PC-3 (cell line): ENCODE results near the gene DSN1. TPM values are rescaled to one million over a fixed set of nuclear protein-coding genes. Genes with fewer than 3 reads are reported as not detected.

Experiments used
- ATAC-seq: fragments of 200-7000 bp; cut with Tn5 transposase; 2 replicates; pipeline ENCODE4 v1.9.1; 2020; ENCODE audit warnings: mild to moderate bottlenecking, moderate library complexity
- BruUV-seq: library from RNA; stranded (reverse); fragments of 400-500 nt; replicated peaks from 2 replicates; lab custom pipeline; 2021; lab: Mats Ljungman, UMichigan
- CTCF ChIA-PET: fragments of 300-600 bp; sonication (Branson Sonifier 250); formaldehyde crosslinking; loops from one replicate; lab custom pipeline; 2022; ENCODE audit warnings: antibody characterized with exemption; lab: Charles Lee
- POLR2A ChIA-PET: fragments of 300-600 bp; sonication (Branson Sonifier 250); formaldehyde crosslinking; loops from one replicate; lab custom pipeline; 2022; ENCODE audit warnings: antibody characterized with exemption; ENCODE audit not compliant: unreplicated experiment; lab: Charles Lee
- DNase-seq: peaks from one replicate; pipeline ENCODE4 v3.0.0-alpha.2; 2015
- H2AFZ ChIP-seq: fragments of 300-600 bp; sonication (generic); 2 replicates; pipeline ENCODE4 v1.6.0; 2016; ENCODE audit warnings: antibody characterized with exemption, low read length
- H3F3A ChIP-seq: fragments of 300-600 bp; sonication (generic); one replicate; pipeline ENCODE4 v1.6.0; 2017; ENCODE audit warnings: antibody characterized with exemption, low read length, control low read depth, mild to moderate bottlenecking; ENCODE audit not compliant: unreplicated experiment
- H3K27ac ChIP-seq: fragments of 300-600 bp; sonication (generic); 2 replicates; pipeline ENCODE4 v1.5.1; 2016; ENCODE audit warnings: mild to moderate bottlenecking, low read length
- H3K27me3 ChIP-seq: fragments of 300-600 bp; sonication (generic); 2 replicates; pipeline ENCODE4 v1.6.1; 2016; ENCODE audit warnings: low read length, mixed read lengths
- H3K36me3 ChIP-seq: fragments of 300-600 bp; sonication (generic); 2 replicates; pipeline ENCODE4 v1.6.1; 2016; ENCODE audit warnings: low read depth, mixed run types, low read length, mixed read lengths
- H3K4me1 ChIP-seq: fragments of 300-600 bp; sonication (generic); 2 replicates; pipeline ENCODE4 v1.5.1; 2016; ENCODE audit warnings: low read length; ENCODE audit not compliant: insufficient read depth
- H3K4me2 ChIP-seq: fragments of 300-600 bp; sonication (generic); 2 replicates; pipeline ENCODE4 v1.6.0; 2016; ENCODE audit warnings: low read length
- H3K4me3 ChIP-seq: fragments of 300-600 bp; sonication (generic); 2 replicates; pipeline ENCODE4 v1.5.1; 2016; ENCODE audit warnings: mild to moderate bottlenecking, low read length, mixed read lengths
- H3K79me2 ChIP-seq: fragments of 300-600 bp; sonication (generic); 2 replicates; pipeline ENCODE4 v1.6.1; 2017; ENCODE audit warnings: low read length, mixed read lengths
- H3K9ac ChIP-seq: fragments of 300-600 bp; sonication (generic); 2 replicates; pipeline ENCODE4 v1.6.0; 2016; ENCODE audit warnings: mild to moderate bottlenecking, low read length
- H3K9me2 ChIP-seq: fragments of 300-600 bp; sonication (generic); replicated peaks from 2 replicates; pipeline ENCODE4 v1.6.1; 2016; ENCODE audit warnings: mixed run types, low read length, mixed read lengths
- H3K9me3 ChIP-seq: fragments of 300-600 bp; sonication (generic); 2 replicates; pipeline ENCODE4 v1.6.1; 2016; ENCODE audit warnings: low read length, mixed read lengths
- H4K20me1 ChIP-seq: fragments of 300-600 bp; sonication (generic); 2 replicates; pipeline ENCODE4 v1.6.1; 2016; ENCODE audit warnings: low read length, mixed read lengths
- CTCF ChIP-seq: fragments of 300-600 bp; sonication (generic); conservative IDR thresholded peaks from 2 replicates; pipeline ENCODE4 v1.5.1; 2017; ENCODE audit warnings: antibody characterized with exemption, low read depth, mild to moderate bottlenecking, low read length
- EZH2 ChIP-seq: fragments of 300-600 bp; sonication (generic); IDR thresholded peaks from one replicate; pipeline ENCODE4 v1.6.1; 2017; ENCODE audit warnings: antibody characterized with exemption, mild to moderate bottlenecking, low read length; ENCODE audit not compliant: unreplicated experiment
- EZH2phosphoT487 ChIP-seq: fragments of 300-600 bp; sonication (generic); IDR thresholded peaks from 2 replicates; pipeline ENCODE4 v1.6.1; 2018; ENCODE audit warnings: mild to moderate bottlenecking, antibody characterized with exemption, low read length, borderline replicate concordance
- intact Hi-C: fragments of 100-400 bp; cut with micrococcal nuclease; formaldehyde crosslinking; loops from 2 replicates; pipeline ENCODE4 v1.9.0; 2023
- total RNA-seq: library from RNA; depleted of rRNA; stranded (reverse); fragments of >200 nt; gene quantifications from 2 replicates; pipeline ENCODE4 v1.2.3, GENCODE V29; 2014

DSN1 gene
- total RNA-seq, 1 experiment from 2014 or later: 39.8 TPM

DNA sequence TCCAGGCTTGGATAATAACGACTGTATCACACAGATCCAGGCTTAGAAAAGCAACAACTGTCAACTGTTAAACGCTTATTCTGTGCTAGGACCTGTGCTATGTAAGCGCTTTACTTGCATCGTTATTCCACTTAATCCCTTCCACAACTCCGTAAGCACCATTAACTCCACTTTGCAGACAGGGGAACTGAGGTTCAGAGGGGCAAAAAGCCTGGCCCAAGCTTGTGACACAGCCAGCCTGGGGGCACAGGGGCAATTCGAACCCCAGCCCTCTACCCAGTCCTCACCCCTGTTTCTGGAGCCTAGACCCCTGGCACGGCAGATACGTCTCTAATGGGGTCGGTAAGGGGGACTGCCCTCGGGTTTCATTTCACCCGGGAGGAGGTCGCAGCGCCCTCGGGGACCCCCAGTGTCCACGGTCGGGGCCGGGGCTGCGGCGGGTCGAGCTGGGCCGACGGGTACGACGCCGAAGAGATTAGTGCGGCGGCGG lies 411 bp downstream of the DSN1 start:
- H3K4me2 ChIP-seq: peak overlapping the region; percentile 97
- H3K4me3 ChIP-seq: peak overlapping the region; percentile 82
- no peaks in the 10 kb centered on the region for H3K27me3 ChIP-seq
- H3K27ac ChIP-seq: peak overlapping the region; percentile 27
- H3K79me2 ChIP-seq: peaks cover 21% of the 10 kb centered on the region
- H3K9me2 ChIP-seq: no peaks in the 10 kb centered on the region
- no peak for TF ChIP-seq CTCF
- no peak for TF ChIP-seq EZH2phosphoT487
- no peak for TF ChIP-seq EZH2
- ChIA-PET POLR2A (interaction anchor here (0.6 to 1.1 kb wide), 3 partner anchors 36 to 62 kb away, joined by 3 read pairs; no protein-coding TSS in a partner anchor), CTCF (interaction anchor here (0.8 to 1.6 kb wide), 4 partner anchors 17 to 90 kb away, joined by 3 to 8 read pairs (median 4); a partner anchor contains a TSS)
- no TSS peak for BruUV-seq
- H3F3A ChIP-seq: no peaks in the 10 kb centered on the region
- no peak for DNase-seq
- 0 out of 2 replicates have a peak, but pooled peaks have one; percentile 0 for ATAC-seq
- H3K36me3 ChIP-seq: no peaks in the 10 kb centered on the region
- intact Hi-C loops: loop anchor here (1.0 kb wide), 2 partner anchors 27 to 114 kb away; partner anchors contain the start of gene NDRG3
- no peaks in the 10 kb centered on the region for H3K9me3 ChIP-seq
- peaks cover 19% of the 10 kb centered on the region for H3K4me1 ChIP-seq
- no peaks in the 10 kb centered on the region for H4K20me1 ChIP-seq
- H3K9ac ChIP-seq: peak overlapping the region; percentile 97
- H2AFZ ChIP-seq: peak overlapping the region; percentile 98

GRCh38 chr20:36770680-36771079 lies 2.9 kb downstream of the DSN1 start:
- Histone ChIP-seq H2AFZ (no peak overlapping the region), H3K4me3 (no peak overlapping the region), H3K4me2 (peak overlapping the region; percentile 2; the same call in 1 of the 2 replicates), H3K9me3 (no peaks in the 10 kb centered on the region), H3K4me1 (peaks cover 19% of the 10 kb centered on the region), H3K27me3 (no peaks in the 10 kb centered on the region), H3K36me3 (no peaks in the 10 kb centered on the region), H3F3A (no peaks in the 10 kb centered on the region), H3K79me2 (peaks cover 21% of the 10 kb centered on the region), H4K20me1 (no peaks in the 10 kb centered on the region), H3K9me2 (no peaks in the 10 kb centered on the region), H3K27ac (no peak overlapping the region), H3K9ac (no peak overlapping the region)
- DNase-seq: no peak
- intact Hi-C loops: no loop called here
- TF ChIP-seq EZH2phosphoT487 (no peak), CTCF (no peak), EZH2 (no peak)
- ChIA-PET CTCF (no interaction called here), POLR2A (no interaction called here)
- no TSS peak for BruUV-seq
- no peak for ATAC-seq
